Activated gamma-delta T cell (primary cell): ENCODE results near the gene CMTM6.
A peak's percentile ranks its signal among the peaks of the same experiment; 100 is the strongest.
"Not testable (repeated sequence)": the region's sequence is repeated elsewhere in the genome, so short reads cannot be mapped to it uniquely, and the experiment has no call there.

Experiments used
- DNase-seq: peaks from one replicate; lab custom pipeline; 2025; lab: John Stamatoyannopoulos, UW
- total RNA-seq, 2 donors: gene quantifications; one replicate each; lab custom pipeline; 2026; lab: John Stamatoyannopoulos, UW

CMTM6 gene, protein sequence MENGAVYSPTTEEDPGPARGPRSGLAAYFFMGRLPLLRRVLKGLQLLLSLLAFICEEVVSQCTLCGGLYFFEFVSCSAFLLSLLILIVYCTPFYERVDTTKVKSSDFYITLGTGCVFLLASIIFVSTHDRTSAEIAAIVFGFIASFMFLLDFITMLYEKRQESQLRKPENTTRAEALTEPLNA
- total RNA-seq = 107 to 132 reads per million in 2 donors

DNA sequence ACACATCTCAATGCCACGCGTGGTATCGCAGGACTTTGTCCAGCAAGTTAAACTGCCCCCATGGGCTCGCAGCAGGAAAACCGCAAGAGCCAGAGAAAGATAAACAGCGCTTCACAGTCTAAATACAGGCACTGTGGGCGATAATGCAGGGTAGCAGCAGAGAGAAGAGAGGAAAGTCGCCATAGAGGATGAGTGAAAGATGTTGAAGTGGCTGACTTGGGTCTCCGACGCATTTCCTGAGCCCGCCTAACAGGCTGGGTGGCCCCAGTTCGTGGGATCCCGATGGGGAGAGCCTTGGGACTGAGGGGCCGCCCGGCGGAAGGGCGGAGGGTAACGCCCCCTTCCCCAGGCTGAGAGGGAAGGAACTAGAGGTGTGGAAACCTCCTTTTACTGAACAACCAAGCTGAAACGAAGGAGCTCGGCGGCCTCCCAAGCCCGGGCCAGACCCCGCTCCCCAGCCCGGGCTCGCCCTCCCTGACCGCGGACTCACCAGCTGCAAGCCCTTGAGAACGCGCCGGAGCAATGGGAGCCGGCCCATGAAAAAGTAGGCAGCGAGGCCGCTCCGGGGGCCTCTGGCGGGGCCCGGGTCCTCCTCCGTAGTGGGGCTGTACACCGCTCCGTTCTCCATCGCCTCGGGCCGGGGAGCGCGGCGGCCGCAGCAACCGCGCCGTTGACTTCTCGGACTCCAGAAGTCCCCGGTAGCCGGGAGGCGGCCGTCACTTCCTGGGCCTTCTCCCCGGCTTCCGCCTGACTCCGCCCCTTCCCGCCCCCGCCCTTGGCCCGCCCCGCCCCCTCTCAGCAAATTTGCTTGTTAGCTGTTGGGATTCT, at the start of gene CMTM6:
CMTM6 (minus strand) TSS at position 735 of the 828 bp plus-strand sequence; CDS start at position 628, 107 bp downstream.
- peak; percentile 62 for DNase-seq

DNA sequence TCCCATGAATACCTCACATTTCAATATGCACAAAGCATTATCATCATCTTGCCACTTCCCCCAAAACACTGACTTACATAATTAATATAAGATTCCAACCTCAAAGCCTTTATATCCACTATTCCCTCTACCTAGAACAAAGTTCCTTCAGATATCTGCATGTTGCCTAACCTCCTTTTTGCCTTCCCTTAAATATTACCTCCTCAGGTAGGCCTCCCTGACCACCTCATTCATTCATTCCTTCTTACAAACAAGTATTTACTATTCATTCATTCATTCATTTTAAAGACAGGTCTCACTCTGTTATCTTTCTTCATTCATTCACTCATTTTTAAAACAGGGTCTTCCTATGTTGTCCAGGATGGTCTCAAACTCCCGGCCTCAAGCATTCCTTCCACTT, 49.4 kb upstream of the CMTM6 start:
- DNase-seq = no peak

DNA sequence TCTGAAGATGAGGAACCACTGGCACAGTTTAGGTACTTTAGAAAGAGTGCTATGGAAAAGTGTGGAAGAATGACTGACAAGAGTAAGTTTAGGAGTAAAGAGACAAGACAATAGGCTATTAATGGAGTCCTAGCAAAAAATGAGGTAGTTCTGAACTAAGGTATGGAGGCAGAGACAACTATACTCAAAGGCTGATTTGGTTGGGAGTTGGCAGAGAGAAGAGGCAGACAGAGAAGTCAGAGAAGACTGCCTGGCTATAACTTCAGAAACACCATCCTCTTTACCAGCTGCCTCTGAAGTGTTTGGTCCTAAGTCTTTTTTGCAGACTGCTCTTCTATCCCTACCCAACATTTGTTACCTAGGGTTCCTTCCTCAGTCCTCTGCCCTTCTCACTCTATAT, 48.8 kb upstream of the CMTM6 start:
- DNase-seq = no peak

DNA sequence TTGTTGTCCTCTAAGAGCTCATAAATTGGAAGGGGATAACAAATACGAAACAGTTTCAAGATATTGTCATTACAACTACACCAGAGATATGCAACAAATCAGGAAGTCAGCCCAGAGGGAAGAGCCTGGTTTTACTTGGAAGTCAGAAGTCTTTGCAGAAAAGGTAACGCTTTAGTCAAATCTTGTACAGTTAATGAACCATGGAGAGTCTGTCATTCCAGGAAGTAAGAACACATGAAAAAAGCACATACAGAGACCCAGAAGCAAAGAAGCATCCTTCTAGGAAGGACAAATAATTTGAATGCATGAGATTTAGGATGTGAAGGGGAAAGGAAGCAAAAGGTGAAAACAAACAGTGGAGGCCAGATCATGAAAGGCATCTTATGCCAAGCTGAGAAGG, 48.4 kb upstream of the CMTM6 start:
- no peak for DNase-seq

DNA sequence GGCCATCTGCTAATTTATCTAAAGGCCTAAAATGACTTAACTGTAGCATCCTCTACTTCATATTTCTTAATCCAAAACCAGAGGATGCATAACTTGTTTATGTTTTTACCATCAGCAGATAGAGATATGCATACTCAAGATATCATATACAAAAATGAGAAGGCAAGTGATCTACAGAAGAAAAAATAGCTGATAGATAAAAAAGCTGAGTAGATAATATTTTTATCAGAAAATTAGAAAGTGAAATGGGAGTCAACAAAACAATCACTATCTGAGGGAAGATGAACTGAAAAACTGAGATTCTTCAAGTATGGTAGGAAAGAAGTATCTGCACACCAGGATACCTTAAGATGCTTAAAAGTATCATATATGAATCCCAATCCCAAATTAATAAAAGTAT, 42.7 kb upstream of the CMTM6 start:
- DNase-seq = no peak

DNA sequence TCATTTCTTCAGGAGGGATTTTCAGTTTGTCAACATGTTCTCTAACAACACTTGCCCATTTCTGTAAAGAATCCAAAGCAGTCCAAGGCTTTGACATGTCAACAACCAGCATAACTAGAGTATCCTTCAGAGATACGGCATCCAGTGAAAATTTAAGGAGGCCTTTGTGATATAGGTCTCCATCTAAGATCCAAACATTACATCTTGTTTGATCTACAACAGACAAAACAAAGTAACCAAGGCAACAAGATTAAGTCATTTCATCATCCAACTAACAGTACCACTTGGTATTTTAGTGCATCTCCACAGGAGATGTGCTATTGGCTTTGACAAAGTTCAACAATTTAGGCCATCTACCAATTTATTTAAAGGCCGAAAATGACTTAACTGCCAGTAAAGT, 42.2 kb upstream of the CMTM6 start:
- DNase-seq = no peak

DNA sequence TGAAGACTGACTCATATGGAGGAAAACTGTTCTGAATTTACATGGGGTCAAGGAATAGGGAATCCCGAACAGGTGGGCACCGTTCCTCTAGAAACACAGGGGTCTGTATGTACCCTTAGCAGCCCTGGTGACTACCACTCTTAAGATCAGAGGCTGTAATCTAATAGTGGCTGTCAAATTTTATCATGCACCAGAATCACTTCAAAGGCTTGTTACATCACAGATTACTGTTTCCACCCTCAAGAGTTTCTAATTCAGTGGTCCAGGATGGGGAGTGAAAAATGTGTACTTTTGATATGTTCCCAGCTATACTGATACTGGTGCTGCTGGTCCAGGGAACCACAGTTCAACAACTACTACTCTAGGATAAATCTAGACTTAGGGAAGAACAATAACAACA, 40.2 kb upstream of the CMTM6 start:
- no peak for DNase-seq

DNA sequence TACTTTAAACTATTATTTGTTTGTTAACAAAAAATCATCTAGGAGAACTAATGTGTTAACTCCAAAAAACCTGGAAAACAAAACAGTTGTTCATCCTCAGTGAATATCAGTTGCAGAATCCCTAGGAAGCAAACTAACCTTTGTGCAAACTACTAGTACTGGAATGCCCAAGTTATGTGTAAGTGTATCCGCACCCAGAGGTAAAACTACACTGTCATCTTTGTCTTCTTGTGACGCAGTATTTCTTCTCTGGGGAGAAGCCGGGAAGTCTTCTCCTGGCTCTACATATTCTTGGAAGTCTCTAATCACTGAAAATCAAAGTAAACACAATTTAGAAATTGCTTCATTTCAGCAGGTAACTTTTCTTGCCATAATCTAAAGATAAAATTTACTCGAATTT, 38.2 kb upstream of the CMTM6 start:
- DNase-seq = no peak

DNA sequence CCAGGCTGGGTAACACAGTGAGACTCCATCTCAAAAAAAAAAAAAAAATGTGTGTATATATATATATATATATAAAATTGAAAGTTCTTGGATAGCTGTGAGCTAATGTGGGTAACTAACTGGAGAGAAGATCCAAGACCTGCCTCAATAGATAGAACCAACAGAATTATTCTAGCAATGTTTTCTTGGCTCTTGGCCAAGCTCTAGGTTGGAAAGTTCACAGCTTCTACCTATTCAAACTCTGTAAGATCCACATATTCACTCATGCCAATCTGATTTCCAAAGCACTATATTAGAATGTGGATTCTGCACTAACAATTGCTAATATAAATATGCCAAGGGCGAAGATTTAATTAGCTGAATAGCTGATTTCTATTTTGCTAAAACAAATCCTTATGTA, 29.8 kb upstream of the CMTM6 start:
- no peak for DNase-seq

DNA sequence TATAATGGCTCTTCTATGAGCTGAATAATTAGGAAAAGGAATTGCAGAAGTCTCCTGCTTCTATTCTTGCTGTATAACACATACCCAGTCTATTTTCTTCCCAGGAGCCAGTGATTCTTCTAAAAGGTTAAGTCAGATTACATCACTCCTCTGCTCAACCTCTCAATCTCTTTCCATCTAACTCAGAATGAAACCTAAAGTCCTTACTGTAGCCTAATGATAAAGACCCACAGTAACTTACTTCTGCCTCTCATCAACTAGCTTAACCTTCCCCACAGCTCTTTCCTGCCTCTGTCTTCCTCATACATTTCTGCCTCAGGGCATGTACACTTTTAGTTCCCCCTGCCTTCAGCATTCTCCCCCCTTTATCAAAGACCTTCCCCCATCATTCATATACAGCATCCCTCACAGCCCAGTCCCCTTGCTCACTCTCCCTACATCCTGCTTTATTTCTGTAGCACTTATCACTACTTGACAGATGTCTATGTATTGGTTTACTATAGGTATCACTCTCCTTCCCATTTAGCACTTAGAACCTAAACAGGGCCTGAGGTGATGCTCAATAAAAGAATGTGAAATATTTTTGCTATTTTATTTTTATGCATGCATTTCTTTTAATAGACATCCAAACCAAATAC, 28.5 kb upstream of the CMTM6 start:
- DNase-seq = no peak

DNA sequence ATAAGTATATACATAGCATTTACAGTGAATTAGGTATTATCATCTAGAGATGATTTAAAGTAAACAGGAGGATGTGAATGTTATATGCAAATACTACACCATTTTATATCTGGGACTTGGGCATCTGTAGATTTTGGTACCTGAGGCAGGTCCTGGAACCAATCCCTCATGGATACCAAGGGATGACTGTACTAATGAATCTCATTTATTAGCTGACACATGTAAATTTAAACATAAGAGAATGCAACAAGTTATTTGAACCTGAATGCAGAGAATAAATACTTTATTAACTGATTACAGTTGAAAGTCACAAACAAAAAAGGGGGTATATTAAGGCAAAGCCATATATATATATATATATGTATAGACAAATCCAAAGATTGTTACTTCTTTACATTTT, 23.1 kb upstream of the CMTM6 start:
- DNase-seq = no peak

DNA sequence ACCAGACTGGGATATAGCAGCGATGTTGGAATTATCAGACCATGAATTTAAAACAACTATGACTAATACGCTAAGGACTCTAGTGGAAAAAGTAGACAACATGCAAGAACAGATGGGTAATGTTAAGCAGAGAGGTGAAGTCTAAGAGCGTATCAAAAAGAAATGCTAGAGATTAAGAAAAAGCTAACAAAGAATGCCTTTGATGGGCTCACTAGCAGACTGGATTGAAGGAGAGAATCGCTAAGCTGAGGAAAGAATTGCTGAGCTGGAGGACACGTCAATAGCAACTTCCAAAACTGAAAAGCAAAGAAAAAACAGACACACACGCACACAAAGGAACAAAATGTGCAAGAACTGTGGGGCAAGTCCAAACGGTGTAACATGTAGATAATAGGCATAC, 20.0 kb upstream of the CMTM6 start:
- no peak for DNase-seq

DNA sequence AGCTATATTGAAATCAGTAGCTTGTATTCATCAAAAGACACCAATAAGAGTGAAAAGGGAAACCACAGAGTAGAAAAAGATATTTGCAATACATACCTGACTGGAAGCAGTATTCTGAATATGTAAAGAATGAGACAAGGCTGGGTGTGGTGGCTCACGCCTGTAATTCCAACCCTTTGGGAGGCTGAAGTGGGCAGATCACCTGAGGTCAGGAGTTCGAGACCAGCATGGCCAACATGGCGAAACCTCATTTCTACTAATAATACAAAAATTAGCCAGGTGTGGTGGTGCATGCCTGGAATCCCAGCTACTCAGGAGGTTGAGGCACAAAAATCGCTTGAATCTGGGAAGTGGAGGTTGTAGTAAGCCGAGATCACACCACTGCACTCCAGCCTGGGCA, 16.3 kb upstream of the CMTM6 start:
- DNase-seq = not testable (repeated sequence)

DNA sequence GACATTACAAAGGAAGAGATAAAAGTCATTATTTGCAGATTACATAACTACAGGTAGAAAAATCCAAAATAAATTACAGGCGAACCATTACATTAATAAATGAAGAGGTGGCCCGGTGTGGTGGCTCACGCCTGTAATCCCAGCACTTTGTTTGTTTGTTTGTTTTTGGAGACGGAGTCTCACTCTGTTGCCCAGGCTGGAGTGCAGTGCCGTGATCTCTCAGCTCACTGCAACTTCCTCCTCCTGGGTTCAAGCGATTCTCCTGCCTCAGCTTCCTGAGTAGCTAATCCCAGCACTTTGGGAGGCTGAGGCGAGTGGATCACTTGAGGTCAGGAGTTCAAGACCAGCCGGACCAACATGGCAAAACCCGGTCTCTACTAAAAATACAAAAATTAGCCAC, 14.1 kb upstream of the CMTM6 start:
- not testable (repeated sequence) for DNase-seq

DNA sequence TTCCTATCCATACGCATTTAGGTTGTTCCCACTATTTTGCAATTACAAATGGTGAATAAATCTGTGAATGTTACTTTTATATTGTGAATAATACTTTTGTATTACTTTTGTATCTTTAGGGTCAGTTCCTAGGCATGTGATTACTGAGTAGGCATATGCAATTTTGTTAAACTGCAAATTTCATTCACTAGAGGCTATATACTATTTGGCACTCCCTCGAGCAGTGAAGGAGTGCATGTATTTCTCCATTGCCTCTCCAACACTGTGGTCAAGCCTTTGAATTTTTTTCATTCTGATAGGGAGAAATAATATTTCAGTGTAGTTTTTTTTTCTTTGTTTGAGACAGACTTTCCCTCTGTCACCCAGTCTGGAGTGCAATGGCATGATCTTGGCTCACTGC, 8.4 kb upstream of the CMTM6 start:
- DNase-seq = no peak

DNA sequence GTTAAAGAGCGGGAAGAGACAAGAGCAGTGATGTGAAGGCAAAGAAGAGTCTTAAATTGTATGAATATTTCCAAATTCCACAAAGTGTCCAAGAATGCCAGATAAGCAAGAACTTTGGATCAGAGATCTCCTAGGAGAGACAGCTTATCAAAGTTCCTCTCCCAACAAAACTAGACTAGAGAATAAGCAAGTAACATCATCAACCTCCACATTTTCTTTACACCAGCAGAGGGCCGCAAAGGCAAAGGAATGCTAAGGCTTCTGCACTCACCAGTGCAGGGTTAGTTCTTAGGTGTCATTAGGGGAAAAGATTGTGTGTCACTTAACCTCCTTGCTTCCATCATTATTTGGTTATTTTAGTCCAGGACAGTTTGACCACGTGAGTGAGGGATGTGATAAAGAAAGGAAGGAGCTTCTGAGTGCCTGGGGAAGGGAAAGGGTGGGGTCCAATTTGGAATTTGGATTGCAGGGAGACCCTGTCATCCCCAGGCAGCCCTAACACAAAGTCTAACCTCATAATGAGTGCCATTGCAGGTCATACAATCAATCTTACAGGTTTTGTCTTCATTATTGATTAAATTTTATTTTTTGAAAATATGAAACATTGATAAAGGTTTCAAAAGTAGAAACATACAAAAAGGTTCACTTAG, 7.5 kb upstream of the CMTM6 start:
- DNase-seq = no peak

DNA sequence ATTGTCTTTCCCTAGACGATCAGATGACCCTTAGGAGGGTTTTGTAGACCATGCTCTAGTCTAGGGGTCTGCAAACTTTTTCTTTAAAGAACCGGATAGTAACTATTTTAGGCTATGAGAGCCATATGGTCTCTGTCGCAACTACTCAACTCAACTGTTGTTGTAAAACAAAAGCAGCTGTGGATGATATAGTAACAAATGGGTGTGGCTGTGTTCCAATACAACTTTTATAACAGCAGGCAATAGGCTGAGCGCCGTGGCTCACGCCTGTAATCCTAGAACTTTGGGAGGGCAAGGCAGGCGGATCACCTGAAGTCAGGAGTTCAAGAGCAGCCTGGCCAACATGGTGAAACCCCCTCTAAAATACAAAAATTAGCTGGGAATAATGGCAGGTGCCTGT, 6.1 kb upstream of the CMTM6 start:
- no peak for DNase-seq

DNA sequence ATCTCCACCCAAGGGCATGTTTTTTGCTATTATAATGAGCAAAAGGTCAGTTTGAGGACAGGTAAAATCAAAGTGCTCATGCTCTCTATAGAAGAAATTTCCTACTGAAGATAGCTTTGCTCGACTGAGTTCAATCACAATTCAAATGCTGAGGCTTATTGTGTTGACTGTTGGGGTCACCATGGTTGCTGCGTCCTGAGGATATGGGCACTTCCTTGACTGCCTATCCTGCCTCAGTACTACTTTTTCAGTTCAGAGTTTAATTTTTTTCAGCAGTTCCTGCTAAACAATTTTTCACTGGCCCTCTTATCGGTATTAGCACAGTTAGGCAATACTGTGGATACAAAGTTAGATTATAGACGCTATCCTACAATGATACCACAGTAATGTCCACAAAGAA, 3.8 kb upstream of the CMTM6 start:
- DNase-seq = no peak

DNA sequence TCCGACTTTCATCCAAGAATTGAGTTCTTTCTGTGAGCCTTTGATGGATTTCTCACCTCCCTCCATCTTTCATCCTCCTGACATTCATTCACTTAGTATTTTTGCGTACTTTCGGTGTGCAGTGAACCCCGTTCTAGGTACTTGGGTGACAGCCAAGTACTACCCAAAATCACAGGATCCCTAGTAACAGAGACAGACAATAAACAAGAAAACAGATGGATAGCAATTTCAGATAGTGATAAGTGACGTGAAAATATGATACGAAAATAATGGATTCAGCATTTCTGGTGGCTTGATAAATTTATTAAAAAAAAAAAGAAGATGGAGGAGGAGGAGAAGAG, 264 bp upstream of the CMTM6 start:
- DNase-seq = no peak

DNA sequence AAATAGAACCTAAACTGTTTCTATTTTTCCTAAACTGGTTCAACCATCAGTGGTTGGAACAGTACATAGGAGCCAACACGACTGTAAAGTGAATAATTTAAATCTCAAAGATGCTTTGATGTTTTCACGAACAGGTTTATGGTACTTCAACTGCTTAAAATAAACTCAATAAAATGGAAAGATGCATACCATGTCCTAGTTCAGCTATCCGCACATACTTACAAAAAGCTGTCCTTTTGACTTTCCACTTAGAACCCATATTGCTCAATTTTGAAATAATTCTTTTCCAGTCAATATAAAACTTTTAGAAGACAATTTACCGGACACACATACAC, 902 bp downstream of the CMTM6 start:
- DNase-seq = no peak

DNA sequence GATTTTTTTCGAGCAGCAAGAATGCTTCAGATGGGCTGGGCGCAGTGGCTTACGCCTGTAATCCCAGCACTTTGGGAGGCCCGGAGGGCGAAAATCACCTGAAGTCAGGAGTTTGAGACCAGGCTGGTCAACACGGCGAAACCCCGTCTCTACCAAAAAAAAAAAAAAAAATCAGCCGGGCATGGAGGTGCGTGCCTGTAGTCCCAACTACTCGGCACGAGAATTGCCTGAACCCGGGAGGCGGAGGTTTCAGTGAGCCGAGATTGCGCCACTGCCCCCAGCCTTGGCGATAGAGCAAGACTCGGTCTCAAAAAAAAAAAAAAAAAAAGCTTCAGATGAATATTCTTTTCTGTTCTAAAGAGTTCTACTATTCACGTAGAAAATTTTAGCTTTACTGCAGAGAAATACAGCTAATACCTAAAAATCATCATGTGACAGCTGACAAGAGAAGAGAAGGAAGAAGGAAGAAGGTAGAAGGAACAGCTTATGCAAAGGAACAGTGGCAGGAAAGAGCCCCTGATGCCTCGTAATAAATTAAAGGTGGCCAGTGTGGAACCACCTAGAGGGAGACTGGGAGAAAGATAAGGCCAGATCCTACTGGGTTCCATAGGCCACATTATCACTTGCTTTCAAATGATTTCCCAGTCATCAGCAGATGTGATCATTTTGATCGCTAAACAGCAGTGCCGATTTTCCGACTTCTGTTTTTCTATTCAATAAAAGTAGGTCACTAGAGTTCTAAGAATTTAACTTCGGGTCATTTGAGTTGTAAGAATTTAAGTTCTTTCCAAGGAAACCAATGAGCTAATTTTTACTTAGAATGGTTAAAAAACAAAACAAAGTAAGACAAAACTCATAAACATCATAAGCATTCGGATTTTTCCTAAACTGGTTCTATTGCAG, 1.5 kb downstream of the CMTM6 start:
- DNase-seq = no peak

DNA sequence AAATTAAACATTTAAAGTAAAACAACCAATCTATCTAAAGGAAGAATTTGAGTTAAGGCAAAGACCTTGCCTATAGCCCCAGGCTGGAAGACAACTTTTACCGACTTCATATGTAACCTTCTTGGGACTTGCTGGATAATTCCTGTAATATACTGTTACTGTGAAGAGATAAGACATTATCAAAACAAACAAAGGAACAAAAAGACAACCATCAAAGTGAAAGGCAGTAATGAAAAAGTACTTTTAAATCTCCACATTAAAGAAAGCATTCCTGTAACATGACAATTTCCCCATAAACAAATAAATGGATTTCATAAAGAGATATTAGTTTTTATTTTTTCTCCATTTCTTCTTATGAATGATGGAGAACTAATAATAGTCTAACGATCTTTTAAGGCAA, 2.4 kb downstream of the CMTM6 start:
- no peak for DNase-seq
